GM08714 (cell line): ENCODE data around the gene SEPTIN3.
"Not testable (repeated sequence)": the region's sequence is repeated elsewhere in the genome, so short reads cannot be mapped to it uniquely, and the experiment has no call there.

Experiments
- H3K4me3 ChIP-seq: fragments of 200-500 bp; sonication (Bioruptor generic); 2 replicates; pipeline ENCODE4 v1.5.1; 2014; ENCODE audit warnings: mild to moderate bottlenecking, low read length, inconsistent platforms
- ZNF274 ChIP-seq: IDR thresholded peaks from 2 replicates; pipeline ENCODE4 v1.6.1; 2012; ENCODE audit warnings: mild to moderate bottlenecking, low read depth, low read length

The SEPTIN3 gene

GRCh38 chr22:41934284-41935014, 34.8 kb upstream of the SEPTIN3 start:
- no peak for TF ChIP-seq ZNF274
- no peak overlapping the region for H3K4me3 ChIP-seq

- TF ChIP-seq ZNF274, result no peak
Measured at GRCh38 chr22:41935015-41935351, 34.3 kb upstream of the SEPTIN3 start.

DNA sequence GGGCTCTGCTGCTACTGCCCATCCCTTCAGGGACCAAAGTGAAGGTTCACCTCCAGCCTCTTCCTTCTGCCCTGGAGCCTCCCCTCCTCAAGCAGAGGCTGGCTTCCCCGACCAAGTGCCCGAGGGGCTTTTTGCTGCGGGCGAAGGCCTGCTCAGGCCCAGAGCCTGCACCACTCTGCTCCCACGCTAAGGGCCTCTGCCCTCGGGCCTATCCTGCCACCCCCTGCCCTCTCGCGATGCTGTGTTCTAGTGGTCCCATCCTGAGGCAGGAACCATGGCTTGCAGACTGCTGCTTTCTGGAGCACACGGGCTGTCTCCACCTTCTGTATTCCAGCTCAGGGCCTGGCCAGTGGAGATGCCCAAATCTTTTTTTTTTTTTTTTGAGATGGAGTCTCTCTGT, 33.7 kb upstream of the SEPTIN3 start:
- no peak overlapping the region for H3K4me3 ChIP-seq
- TF ChIP-seq ZNF274, result no peak

More at GRCh38 chr22:41935015-41935351, 34.3 kb upstream of the SEPTIN3 start:
- H3K4me3 ChIP-seq, result no peak overlapping the region

- no peak overlapping the region for H3K4me3 ChIP-seq
- TF ChIP-seq ZNF274, result no peak
Measured at GRCh38 chr22:41936894-41937169, 32.4 kb upstream of the SEPTIN3 start.

DNA sequence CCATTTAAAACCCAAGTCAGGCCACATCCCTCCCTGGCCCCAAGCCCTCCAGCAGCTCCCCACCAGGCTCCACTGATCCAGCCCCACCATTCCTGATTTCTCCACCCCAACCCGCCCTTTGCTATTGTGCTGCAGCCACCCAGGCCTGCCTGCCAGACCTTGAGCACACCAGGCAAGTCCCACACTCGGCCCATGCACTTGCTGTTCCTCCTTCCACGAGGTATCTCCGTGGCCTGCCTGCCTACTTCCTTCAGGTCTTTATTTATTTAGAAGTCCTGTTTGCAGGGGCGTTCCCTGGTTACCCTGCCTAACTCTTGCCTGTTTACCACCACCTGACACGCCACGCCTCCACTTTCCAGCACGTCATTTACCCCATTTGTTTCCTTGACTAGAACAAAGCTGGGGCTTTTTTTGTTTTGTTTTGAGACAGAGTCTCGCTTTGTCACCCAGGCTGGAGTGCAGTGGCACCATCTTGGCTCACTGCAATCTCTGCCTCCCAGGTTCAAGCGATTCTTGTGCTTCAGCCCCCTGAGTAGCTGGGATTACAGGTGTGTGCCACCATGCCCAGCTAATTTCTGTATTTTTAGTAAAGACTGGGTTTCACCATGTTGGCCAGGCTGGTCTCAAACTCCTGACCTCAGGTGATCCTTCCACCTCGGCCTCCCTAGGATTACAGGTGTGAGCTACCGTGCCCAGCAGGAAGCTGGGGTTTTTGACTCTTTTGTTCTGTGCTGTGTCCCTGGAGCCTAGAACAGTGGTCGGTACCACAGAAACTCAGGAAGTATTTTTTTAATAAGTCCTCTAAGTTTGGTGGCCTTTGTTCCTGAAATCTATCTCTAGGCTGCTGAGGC, 29.0 kb upstream of the SEPTIN3 start:
- no peak for TF ChIP-seq ZNF274
- H3K4me3 ChIP-seq, result peak overlapping the region; percentile 27; the same call in 1 of the 2 replicates

GRCh38 chr22:41940832-41941765, 28.1 kb upstream of the SEPTIN3 start:
- no peak overlapping the region; the same call in 1 of the 2 replicates for H3K4me3 ChIP-seq
- TF ChIP-seq ZNF274, result no peak

GRCh38 chr22:41943661-41944209, 25.5 kb upstream of the SEPTIN3 start:
- H3K4me3 ChIP-seq, result no peak overlapping the region
- no peak for TF ChIP-seq ZNF274

DNA sequence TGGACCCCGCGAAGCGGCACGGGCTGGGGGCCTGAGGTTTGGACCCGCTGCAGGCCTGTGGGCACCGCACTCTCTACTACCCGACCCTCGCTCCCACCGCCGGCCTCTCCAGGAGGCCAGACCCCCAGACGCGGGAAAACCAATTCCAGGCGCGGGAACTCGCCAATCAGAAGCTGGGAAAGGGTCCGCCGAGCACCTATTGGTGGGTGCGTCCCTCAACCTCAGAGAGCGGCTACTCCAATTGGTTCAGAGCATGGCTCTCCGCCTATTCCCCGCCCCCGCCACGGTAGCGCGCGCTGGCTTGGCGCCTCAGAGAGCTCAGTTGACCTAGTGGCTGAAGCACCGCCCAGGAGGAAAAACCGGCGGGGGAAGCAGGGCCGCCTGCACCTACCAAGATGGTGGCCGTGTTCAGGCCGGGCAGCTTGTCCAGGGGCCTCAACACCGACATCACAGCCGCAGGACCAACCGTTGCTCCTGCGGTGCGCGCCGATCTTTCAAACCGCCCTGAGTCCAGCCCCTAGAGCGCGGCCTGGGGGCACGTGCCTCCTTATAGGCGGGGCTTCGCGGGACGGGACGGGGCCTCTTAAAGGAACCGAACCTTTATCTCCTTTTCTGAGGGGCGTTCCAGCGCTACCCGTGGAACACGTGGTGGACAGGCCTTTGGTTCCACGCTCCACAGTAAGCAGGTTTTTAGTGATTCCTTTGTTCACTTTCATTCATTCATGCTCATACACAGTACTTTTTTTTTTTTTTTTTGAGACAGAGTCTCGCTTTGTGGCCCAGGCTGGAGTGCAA, 22.4 kb upstream of the SEPTIN3 start, which contains the start of gene CENPM:
CENPM (minus strand) TSS at position 524 of the 795 bp plus-strand sequence; CDS start at position 448, 76 bp downstream.
- TF ChIP-seq ZNF274, result no peak
- peak within 1 kb of the TSS; percentile 85 for H3K4me3 ChIP-seq

- H3K4me3 ChIP-seq, result peak overlapping the region; percentile 85; the same call in 1 of the 2 replicates
- no peak for TF ChIP-seq ZNF274
Measured at GRCh38 chr22:41947424-41948080, 21.7 kb upstream of the SEPTIN3 start.

DNA sequence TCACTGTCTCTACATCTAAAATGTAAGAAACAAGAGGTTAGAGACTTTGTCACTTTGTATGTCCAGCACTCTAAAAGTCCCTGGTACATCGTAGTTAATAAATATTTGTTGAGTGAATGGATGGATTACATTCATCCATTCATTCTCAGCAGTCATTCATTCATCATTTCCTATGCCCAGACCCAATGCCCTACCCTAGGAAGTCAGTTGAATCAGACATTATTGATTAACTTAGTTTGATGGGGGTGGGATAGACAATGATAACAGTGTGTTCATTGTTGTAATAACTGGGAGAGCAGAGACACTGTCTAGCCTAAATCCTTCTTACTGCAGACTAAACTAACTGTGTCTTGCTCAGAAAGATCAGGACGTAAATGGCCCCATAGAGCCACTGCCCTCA, 21.1 kb upstream of the SEPTIN3 start:
- TF ChIP-seq ZNF274, result no peak
- H3K4me3 ChIP-seq, result no peak overlapping the region

GRCh38 chr22:41948928-41949296, 20.3 kb upstream of the SEPTIN3 start:
- H3K4me3 ChIP-seq, result not testable (repeated sequence)

DNA sequence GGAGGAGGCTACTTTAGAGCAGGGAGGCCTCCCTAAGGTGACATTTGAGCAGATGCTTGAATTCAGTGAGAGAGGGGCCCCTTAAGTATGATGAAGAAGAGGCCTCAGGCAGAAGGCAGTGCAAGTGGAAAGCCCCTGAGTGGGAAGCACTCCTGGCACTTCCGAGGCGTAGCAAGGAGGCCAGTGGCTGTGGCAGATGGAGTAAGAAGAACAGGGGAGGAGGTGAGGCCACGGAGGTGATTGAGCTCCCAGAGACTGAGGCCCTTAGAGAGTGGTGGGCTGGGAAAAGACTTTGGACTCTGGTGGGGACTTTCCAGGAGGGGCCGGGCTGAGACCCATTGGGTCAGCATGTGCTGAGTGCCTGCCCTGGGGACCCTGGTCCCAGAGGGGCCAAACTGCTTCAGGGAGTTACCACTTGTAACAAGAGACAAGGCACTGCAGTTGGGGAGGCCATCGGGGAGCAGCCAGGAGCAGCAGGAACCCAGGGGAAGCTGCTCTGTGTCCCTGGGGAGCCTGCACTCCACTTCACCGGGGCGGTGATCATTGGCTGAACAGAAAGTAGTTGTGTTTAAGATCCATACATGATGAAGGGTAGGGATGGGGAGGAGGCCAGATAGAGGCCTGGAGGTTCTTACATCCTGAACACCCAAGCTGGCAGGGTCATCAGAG, 19.8 kb upstream of the SEPTIN3 start:
- no peak overlapping the region; the same call in 1 of the 2 replicates for H3K4me3 ChIP-seq
- TF ChIP-seq ZNF274, result no peak
